Neural cell (in vitro differentiated cells): ENCODE results near the gene TMEFF2. TPM values are rescaled to one million over a fixed set of nuclear protein-coding genes. Genes with fewer than 3 reads are reported as not detected.

Source experiments
- H2AFZ ChIP-seq: fragments of 200-600, 300-800 bp; sonication (generic), shearing (Covaris generic); 2 replicates; pipeline ENCODE4 v1.6.0; 2014; ENCODE audit warnings: low read depth, mild to moderate bottlenecking, antibody characterized with exemption, low read length, moderate library complexity
- H3F3A ChIP-seq: fragments of 200-600 bp; shearing (Covaris generic); 2 replicates; pipeline ENCODE4 v1.6.1; 2016; ENCODE audit warnings: mild to moderate bottlenecking, moderate library complexity, mixed read lengths, antibody characterized with exemption, low read length; ENCODE audit not compliant: insufficient read depth, poor library complexity, severe bottlenecking
- H3K27ac ChIP-seq: fragments of 200-600, 300-800 bp; sonication (generic), shearing (Covaris generic); 2 replicates; pipeline ENCODE4 v1.5.1; 2014; ENCODE audit warnings: mild to moderate bottlenecking, low read length, moderate library complexity
- H3K27me3 ChIP-seq: fragments of 300-800, 200-600 bp; sonication (generic), shearing (Covaris generic); 2 replicates; pipeline ENCODE4 v1.6.0; 2014; ENCODE audit warnings: mild to moderate bottlenecking, low read depth, low read length, moderate library complexity; ENCODE audit not compliant: insufficient read depth
- H3K36me3 ChIP-seq: fragments of 300-800, 200-600 bp; sonication (generic), shearing (Covaris generic); 2 replicates; pipeline ENCODE4 v1.5.1; 2014; ENCODE audit warnings: mild to moderate bottlenecking, antibody characterized with exemption, low read length, moderate library complexity; ENCODE audit not compliant: insufficient read depth
- H3K4me2 ChIP-seq: fragments of 300-800, 200-600 bp; sonication (generic), shearing (Covaris generic); 2 replicates; pipeline ENCODE4 v1.6.0; 2014; ENCODE audit warnings: mild to moderate bottlenecking, low read length
- H3K4me3 ChIP-seq: fragments of 300-800, 200-600 bp; sonication (generic), shearing (Covaris generic); 2 replicates; pipeline ENCODE4 v1.5.1; 2014; ENCODE audit warnings: mild to moderate bottlenecking, low read length, moderate library complexity
- H3K79me2 ChIP-seq: fragments of 200-600 bp; shearing (Covaris generic); replicated peaks from 2 replicates; pipeline ENCODE4 v1.6.0; 2014; ENCODE audit warnings: mild to moderate bottlenecking, low read length, moderate library complexity; ENCODE audit not compliant: insufficient read depth
- H3K9ac ChIP-seq: fragments of 300-800, 200-600 bp; sonication (generic), shearing (Covaris generic); 2 replicates; pipeline ENCODE4 v1.6.1; 2016; ENCODE audit warnings: mild to moderate bottlenecking, low read length, mixed read lengths
- H3K9me2 ChIP-seq: fragments of 200-600 bp; shearing (Covaris generic); 2 replicates; pipeline ENCODE4 v1.6.1; 2016; ENCODE audit warnings: mild to moderate bottlenecking, low read length, mixed read lengths; ENCODE audit not compliant: insufficient read depth
- H3K9me3 ChIP-seq: fragments of 200-600, 300-800 bp; sonication (generic), shearing (Covaris generic); 2 replicates; pipeline ENCODE4 v1.6.1; 2016; ENCODE audit warnings: mild to moderate bottlenecking, mixed run types, low read length, moderate library complexity, mixed read lengths
- H4K20me1 ChIP-seq: fragments of 200-600 bp; shearing (Covaris generic); 2 replicates; pipeline ENCODE4 v1.6.1; 2016; ENCODE audit warnings: mild to moderate bottlenecking, mixed run types; ENCODE audit not compliant: insufficient read depth
- EP300 ChIP-seq: fragments of 450-650 bp; conservative IDR thresholded peaks from 2 replicates; pipeline ENCODE4 v1.6.1; 2014; ENCODE audit warnings: antibody characterized with exemption, mild to moderate bottlenecking, moderate library complexity; ENCODE audit not compliant: poor library complexity, severe bottlenecking
- EZH2 ChIP-seq: fragments of 200-600, 300-800 bp; shearing (Covaris generic), sonication (generic); IDR thresholded peaks from 2 replicates; pipeline ENCODE4 v1.6.1; 2014; ENCODE audit warnings: antibody characterized with exemption, low read length, borderline replicate concordance, mild to moderate bottlenecking; ENCODE audit not compliant: insufficient read depth, poor library complexity, severe bottlenecking
- MXI1 ChIP-seq: fragments of 450-650 bp; conservative IDR thresholded peaks from 2 replicates; pipeline ENCODE4 v1.6.1; 2014; ENCODE audit warnings: antibody characterized with exemption, mild to moderate bottlenecking; ENCODE audit not compliant: poor library complexity, severe bottlenecking
- POLR2AphosphoS5 ChIP-seq: IDR thresholded peaks from 2 replicates; pipeline ENCODE4 v1.6.1; 2012
- RAD21 ChIP-seq: fragments of 450-650 bp; conservative IDR thresholded peaks from 2 replicates; pipeline ENCODE4 v1.6.1; 2014; ENCODE audit warnings: antibody characterized with exemption, mild to moderate bottlenecking, moderate library complexity
- REST ChIP-seq: IDR thresholded peaks from 2 replicates; pipeline ENCODE4 v1.6.1; 2012; ENCODE audit warnings: borderline replicate concordance
- SMC3 ChIP-seq: fragments of 450-650 bp; conservative IDR thresholded peaks from 2 replicates; pipeline ENCODE4 v1.6.1; 2014; ENCODE audit warnings: antibody characterized with exemption, mild to moderate bottlenecking, moderate library complexity; ENCODE audit not compliant: poor library complexity
- TAF1 ChIP-seq: IDR thresholded peaks from 2 replicates; pipeline ENCODE4 v1.6.1; 2012; ENCODE audit warnings: low read depth
- polyA plus RNA-seq: library from polyadenylated mRNA; depleted of rRNA; stranded (reverse); fragments of >200 nt; gene quantifications from 2 replicates; pipeline ENCODE4 v1.2.3, GENCODE V29; 2014
- TF ChIP-seq, protein P1 (sequence below): fragments of 450-650 bp; IDR thresholded peaks from 2 replicates; pipeline ENCODE4 v1.5.1; 2014; ENCODE audit warnings: antibody characterized with exemption, mild to moderate bottlenecking, moderate library complexity; ENCODE audit not compliant: poor library complexity, severe bottlenecking

The TMEFF2 gene
- polyA plus RNA-seq, 1 donor from 2014 or later: 24.6 TPM

DNA sequence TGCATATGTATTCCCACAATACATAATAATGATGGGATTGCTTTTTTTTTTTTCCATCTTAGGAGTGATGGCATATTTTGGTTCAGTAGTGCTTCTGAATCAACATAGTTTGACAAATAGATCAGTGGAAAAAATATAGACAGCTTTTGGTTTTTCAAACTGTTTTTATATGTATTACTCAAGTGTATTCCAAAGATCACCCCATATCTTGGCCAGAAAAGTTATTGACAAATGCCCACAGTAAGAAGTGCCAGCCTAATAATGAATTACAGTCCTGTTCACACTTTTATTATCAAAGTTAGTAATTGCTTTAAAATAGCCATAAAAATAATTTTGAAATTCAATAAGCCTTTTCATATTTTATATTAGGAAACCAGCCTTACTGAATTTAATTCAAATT, 95.0 kb downstream of the TMEFF2 start:
- Histone ChIP-seq H3K9me2 (no peaks in the 10 kb centered on the region), H4K20me1 (no peaks in the 10 kb centered on the region), H3K27me3 (no peaks in the 10 kb centered on the region), H3K4me2 (no peak overlapping the region), H3K27ac (no peak overlapping the region), H3K9ac (no peak overlapping the region), H3K9me3 (no peaks in the 10 kb centered on the region), H2AFZ (no peak overlapping the region), H3K36me3 (no peaks in the 10 kb centered on the region), H3F3A (no peaks in the 10 kb centered on the region), H3K79me2 (peaks cover 3% of the 10 kb centered on the region), H3K4me3 (no peak overlapping the region)
- TF ChIP-seq MXI1 (no peak), EZH2 (no peak), SMC3 (no peak), TAF1 (no peak), REST (no peak), RAD21 (no peak), POLR2AphosphoS5 (no peak), EP300 (no peak)
- TF ChIP-seq, protein P1, sequence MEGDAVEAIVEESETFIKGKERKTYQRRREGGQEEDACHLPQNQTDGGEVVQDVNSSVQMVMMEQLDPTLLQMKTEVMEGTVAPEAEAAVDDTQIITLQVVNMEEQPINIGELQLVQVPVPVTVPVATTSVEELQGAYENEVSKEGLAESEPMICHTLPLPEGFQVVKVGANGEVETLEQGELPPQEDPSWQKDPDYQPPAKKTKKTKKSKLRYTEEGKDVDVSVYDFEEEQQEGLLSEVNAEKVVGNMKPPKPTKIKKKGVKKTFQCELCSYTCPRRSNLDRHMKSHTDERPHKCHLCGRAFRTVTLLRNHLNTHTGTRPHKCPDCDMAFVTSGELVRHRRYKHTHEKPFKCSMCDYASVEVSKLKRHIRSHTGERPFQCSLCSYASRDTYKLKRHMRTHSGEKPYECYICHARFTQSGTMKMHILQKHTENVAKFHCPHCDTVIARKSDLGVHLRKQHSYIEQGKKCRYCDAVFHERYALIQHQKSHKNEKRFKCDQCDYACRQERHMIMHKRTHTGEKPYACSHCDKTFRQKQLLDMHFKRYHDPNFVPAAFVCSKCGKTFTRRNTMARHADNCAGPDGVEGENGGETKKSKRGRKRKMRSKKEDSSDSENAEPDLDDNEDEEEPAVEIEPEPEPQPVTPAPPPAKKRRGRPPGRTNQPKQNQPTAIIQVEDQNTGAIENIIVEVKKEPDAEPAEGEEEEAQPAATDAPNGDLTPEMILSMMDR: no peak

GRCh38 chr2:192098814-192099491, 95.8 kb downstream of the TMEFF2 start:
- Histone ChIP-seq H3K4me3 (no peak overlapping the region), H3K9ac (no peak overlapping the region), H3K79me2 (peaks cover 3% of the 10 kb centered on the region), H3K27ac (no peak overlapping the region), H4K20me1 (no peaks in the 10 kb centered on the region), H3K9me2 (no peaks in the 10 kb centered on the region), H3K4me2 (no peak overlapping the region), H3K9me3 (no peaks in the 10 kb centered on the region), H3F3A (no peaks in the 10 kb centered on the region), H3K27me3 (no peaks in the 10 kb centered on the region), H2AFZ (no peak overlapping the region), H3K36me3 (no peaks in the 10 kb centered on the region)
- TF ChIP-seq EZH2 (no peak), REST (no peak), MXI1 (no peak), RAD21 (no peak)
